Right lobe of liver (tissue), 6 donors: Measurements from ENCODE around the gene SLC15A4. TPM values are rescaled to one million over a fixed set of nuclear protein-coding genes. Genes with fewer than 3 reads are reported as not detected.

ENCODE experiments used
- ATAC-seq, 4 donors: fragments of 200-7000 bp; cut with Tn5 transposase; one replicate each; pipeline ENCODE4 v1.9.1; 2020; ENCODE audit warnings: mild to moderate bottlenecking in 4 of 4, moderate library complexity in 4 of 4
- DNase-seq, 3 donors: peaks; one replicate each; pipeline ENCODE4 v3.0.0-alpha.2; 2020
- H3K27ac ChIP-seq, 3 donors: fragments of 200-600 bp; one replicate each; pipeline ENCODE4 v1.8.0; 2022
- H3K27me3 ChIP-seq, 2 donors: fragments of 200-600 bp; one replicate each; pipeline ENCODE4 v1.8.0; 2022
- H3K36me3 ChIP-seq, 4 donors: fragments of 200-600 bp; sonication (generic) in 1 of 4; one replicate each; pipeline versions ENCODE4 v1.5.1 to v1.8.0; 2017 to 2022; ENCODE audit warnings: control low read depth in 1 of 4
- H3K4me1 ChIP-seq, 4 donors: fragments of 200-600 bp; sonication (generic) in 1 of 4; one replicate each; pipeline versions ENCODE4 v1.5.1 to v1.8.0; 2017 to 2022; ENCODE audit warnings: control low read depth in 1 of 4
- H3K4me3 ChIP-seq, 3 donors: fragments of 200-600 bp; one replicate each; pipeline ENCODE4 v1.8.0; 2022
- H3K9me3 ChIP-seq, 4 donors: fragments of 200-600 bp; sonication (generic) in 1 of 4; one replicate each; pipeline versions ENCODE4 v1.5.1 to v1.8.0; 2017 to 2022; ENCODE audit warnings: control low read depth in 1 of 4
- POLR2A ChIP-seq: fragments of 450-650 bp; IDR thresholded peaks from one replicate; pipeline ENCODE4 v1.6.1; 2017; ENCODE audit warnings: antibody characterized with exemption, mild to moderate bottlenecking
- WGBS: methylation state at CpG from one replicate; pipeline ENCODE4 v1.1.6; 2018; ENCODE audit warnings: low coverage, low lambda C conversion rate; ENCODE audit not compliant: insufficient coverage; ENCODE audit errors: missing lambda C conversion rate; 5-methylcytosine and 5-hydroxymethylcytosine counted together
- intact Hi-C, 2 donors: fragments of 100-400 bp; cut with DNase I; formaldehyde crosslinking; loops; one replicate each; pipeline versions ENCODE4 v1.11.2 to v1.14.1; 2022
- total RNA-seq, 6 experiments: library from RNA; depleted of rRNA in 2 of 6; stranded (reverse); fragments of >200 nt in 2 of 6; fragmentation: NEBNext Ultra II Directional in 3 of 6; extraction: Animal tissue kit (Norgen Biotek cat#: 25700) in 3 of 6; gene quantifications; one replicate each; pipeline versions ENCODE4 v1.1.0 to v1.2.4, GENCODE V29; 2016 to 2023
- TF ChIP-seq, protein P1 (sequence below), 4 donors: fragments of 200-600 bp in 3 of 4; fragments of 450-650 bp in 1 of 4; IDR thresholded peaks; one replicate each; pipeline versions ENCODE4 v1.5.1 to v1.8.0; 2016 to 2022; ENCODE audit warnings: antibody characterized with exemption in 4 of 4, mild to moderate bottlenecking in 2 of 4
- donor health status: DM: no; HTN: yes; CAD: no.
- donor health status: DM: no; HTN: no; CAD: no.
- donor health status: DM: no; HTN: no; CAD: no.
- donor health status: DM: no; HTN: yes; CAD: no.
- donor health status: DM: no; HTN: yes; CAD: no.

SLC15A4 gene
- total RNA-seq, 6 experiments from 2014 or later, result 10.7 to 49.2 (median 25.5) TPM

DNA sequence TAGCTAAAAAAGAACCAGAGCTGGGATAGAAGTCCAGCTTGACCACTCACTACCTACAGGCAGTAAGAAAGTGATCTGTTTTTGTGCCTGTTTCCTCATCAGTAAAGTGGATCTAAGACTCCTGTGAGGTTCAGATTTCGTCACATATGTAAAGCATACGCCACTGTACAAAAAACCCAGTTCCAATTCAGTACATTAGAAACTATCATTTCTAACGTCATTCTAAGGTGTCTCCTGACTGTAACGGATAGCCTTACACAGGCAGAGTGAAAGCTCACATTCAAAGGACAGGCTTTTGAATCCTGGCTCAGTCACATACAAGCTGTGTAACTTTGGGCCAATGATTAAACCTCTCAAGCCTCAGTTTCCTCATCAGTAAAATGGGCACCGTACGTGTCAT lies 3.5 kb downstream of the SLC15A4 start:
- no peaks in the 10 kb centered on the region for H3K27me3 ChIP-seq
- TF ChIP-seq, protein P1, sequence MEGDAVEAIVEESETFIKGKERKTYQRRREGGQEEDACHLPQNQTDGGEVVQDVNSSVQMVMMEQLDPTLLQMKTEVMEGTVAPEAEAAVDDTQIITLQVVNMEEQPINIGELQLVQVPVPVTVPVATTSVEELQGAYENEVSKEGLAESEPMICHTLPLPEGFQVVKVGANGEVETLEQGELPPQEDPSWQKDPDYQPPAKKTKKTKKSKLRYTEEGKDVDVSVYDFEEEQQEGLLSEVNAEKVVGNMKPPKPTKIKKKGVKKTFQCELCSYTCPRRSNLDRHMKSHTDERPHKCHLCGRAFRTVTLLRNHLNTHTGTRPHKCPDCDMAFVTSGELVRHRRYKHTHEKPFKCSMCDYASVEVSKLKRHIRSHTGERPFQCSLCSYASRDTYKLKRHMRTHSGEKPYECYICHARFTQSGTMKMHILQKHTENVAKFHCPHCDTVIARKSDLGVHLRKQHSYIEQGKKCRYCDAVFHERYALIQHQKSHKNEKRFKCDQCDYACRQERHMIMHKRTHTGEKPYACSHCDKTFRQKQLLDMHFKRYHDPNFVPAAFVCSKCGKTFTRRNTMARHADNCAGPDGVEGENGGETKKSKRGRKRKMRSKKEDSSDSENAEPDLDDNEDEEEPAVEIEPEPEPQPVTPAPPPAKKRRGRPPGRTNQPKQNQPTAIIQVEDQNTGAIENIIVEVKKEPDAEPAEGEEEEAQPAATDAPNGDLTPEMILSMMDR (IDR thresholded peaks at IDR 0.05), result no peak
- no peak for TF ChIP-seq POLR2A
- DNase-seq (peak in 1 of 3 donors; percentile 14), ATAC-seq (no peak)
- H3K4me1 ChIP-seq, result peaks cover 0 to 40% (median 12%) of the 10 kb centered on the region in 4 donors
- intact Hi-C loops, result no loop called here
- no peaks in the 10 kb centered on the region for H3K36me3 ChIP-seq
- H3K27ac ChIP-seq, result peak overlapping the region in 2 of 3 donors; percentile 26 to 37
- no peak overlapping the region for H3K4me3 ChIP-seq
- WGBS, result 74% methylated on average over 2 of the region's 6 CpGs
- H3K9me3 ChIP-seq, result no peaks in the 10 kb centered on the region

DNA sequence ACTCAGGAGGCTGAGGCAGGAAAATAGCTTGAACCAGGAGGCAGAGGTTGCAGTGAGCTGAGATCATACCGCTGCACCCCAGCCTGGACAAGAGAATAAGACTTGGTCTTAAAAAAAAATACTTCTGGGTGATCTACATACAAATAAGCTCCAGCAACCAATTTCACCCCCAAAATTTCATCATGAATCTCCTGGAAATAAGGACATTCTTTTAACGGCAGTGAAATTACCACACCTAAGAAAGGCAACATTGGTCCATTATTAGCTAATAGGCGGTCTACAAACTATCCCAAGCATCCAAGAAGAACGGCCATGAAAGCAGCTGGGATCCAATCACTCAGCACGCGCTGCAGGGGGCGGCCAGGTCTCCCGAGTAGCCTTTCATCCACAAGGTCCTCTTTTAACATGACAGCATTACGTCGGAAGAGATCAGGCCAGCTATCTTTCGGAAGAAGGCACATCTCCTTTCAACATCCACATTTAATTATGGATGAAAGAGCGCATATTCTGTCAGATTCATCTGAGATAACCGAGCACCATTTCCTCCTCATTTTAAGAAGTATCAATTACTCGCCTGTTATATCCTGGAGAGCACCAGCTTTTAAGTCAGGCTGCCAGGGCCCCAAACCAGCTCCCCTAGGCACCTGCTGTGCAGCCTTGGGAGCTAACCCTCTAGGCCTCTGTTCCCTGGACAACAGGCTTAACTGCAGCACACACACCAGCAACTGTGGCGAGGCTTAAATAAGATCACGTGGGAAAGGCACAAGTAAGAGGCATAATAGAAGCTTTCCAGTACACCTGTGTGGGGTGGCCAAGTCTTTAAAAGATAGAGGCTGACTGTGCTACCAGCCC lies 4.2 kb downstream of the SLC15A4 start:
- no peak for TF ChIP-seq POLR2A
- H3K4me1 ChIP-seq, result peaks cover 0 to 37% (median 12%) of the 10 kb centered on the region in 4 donors
- intact Hi-C loops, result loop anchor here in 1 of 2 donors (5.0 kb wide), 1 partner anchor 88 kb away; no protein-coding TSS in a partner anchor
- H3K27ac ChIP-seq, result peak overlapping the region in 2 of 3 donors; percentile 89 to 90
- peaks cover 0 to 4% (median 0%) of the 10 kb centered on the region in 4 donors for H3K36me3 ChIP-seq
- no peak for ATAC-seq
- H3K27me3 ChIP-seq, result no peaks in the 10 kb centered on the region
- DNase-seq, result peak in 1 of 3 donors; percentile 39
- H3K4me3 ChIP-seq, result no peak overlapping the region
- no peaks in the 10 kb centered on the region for H3K9me3 ChIP-seq
- WGBS, result 76% methylated on average over 10 of the region's 16 CpGs

DNA sequence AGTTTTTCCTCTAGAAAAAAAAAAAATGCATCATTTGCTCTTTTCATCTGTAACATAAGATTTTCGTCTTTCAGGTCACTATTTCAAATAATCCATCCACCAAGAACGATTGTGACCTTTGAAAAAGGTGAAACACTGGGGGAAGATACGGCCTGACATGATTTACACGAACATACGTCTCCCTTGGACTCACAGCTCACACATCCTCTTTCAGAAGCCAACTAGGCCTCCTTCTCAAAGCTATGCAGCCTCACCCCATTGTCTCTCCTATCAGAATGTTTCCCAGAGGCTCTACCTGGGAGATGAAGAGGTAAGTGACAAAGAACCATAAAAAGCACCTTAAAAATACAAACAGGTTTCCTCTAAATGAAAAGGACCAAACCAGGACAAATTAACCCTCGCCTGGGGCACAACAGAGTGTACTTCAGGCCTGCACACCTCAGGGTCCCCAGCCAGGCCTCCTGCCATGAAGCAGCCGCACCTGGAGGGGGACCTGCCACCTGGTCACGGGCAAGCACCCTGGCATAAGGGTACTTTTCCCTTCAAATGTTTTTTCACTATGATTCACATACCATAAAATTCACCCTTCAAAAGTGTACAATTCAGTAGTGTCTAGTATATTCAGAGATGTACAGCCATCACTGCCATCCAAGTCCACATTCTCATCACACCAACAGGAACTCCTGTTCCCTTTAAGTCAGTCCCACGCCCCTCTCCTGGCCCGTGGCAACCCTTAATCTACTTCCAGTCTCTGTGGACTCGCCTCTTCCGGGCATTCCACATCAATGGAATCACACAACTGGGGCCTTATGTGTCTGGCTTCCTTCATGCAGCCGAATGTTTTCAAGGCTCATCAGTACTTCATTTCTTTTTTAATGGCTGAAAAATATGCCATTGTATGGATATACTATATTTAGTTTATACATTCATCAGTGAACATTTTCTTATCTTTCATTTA lies 5.4 kb downstream of the SLC15A4 start:
- TF ChIP-seq, protein P1 (IDR thresholded peaks at IDR 0.05), result no peak
- no peak for TF ChIP-seq POLR2A
- Histone ChIP-seq H3K4me3 (no peak overlapping the region), H3K4me1 (peaks cover 0 to 37% (median 12%) of the 10 kb centered on the region in 4 donors), H3K27me3 (no peaks in the 10 kb centered on the region), H3K9me3 (no peaks in the 10 kb centered on the region), H3K36me3 (peaks cover 0 to 8% (median 0%) of the 10 kb centered on the region in 4 donors), H3K27ac (peak overlapping the region; percentile 86 to 90 (median 89))
- ATAC-seq, result peak; percentile 28 to 32 (median 28)
- 42% methylated on average over 12 of the region's 13 CpGs for WGBS
- intact Hi-C loops, result loop anchor here in 1 of 2 donors (5.0 kb wide), 1 partner anchor 89 kb away; no protein-coding TSS in a partner anchor
- peak in 1 of 3 donors; percentile 37 for DNase-seq

DNA sequence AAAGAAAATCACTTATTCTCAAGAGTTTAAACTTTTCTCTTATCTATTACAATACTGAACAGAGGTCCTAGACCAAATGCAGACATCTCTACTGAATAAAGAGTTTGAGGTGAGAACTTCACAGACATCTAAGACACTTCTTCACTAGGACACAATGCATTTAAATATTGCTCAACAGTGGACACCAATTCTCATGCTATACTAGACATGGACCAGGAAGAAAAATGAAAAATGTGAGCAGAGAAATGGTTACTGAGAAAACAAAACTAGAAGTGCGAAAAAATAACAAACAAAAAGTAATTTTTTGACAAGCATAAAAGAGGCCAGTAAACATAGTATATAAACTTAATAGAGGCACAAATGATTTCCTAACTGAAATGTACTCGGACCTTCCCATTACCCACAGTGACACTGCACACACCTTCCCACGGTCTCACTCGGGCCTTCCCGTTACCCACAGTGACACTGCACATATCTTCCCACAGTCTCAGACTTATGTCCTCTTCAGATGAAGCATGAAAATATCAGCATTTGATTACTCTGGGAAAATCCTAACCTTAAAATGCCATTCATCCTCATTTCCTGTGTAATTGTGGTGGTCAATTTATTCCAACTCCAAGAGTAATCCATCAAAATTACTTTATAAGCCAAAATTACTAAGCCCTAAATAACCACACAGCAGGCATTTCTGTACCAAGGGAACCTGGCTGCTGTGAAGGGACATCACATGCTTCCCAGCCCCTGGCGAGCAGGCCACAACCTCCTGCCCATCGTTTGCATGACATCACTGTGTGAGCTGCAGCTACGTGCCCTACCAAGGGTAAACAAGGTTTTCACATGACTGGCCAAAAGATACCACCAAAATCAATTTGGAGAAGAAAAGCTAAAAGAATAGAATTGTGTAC lies 6.4 kb downstream of the SLC15A4 start:
- WGBS, result 12% methylated on average over 8 of the region's 8 CpGs
- intact Hi-C loops, result loop anchor here in 1 of 2 donors (5.0 kb wide), 1 partner anchor 90 kb away; no protein-coding TSS in a partner anchor
- Histone ChIP-seq H3K9me3 (no peaks in the 10 kb centered on the region), H3K27ac (peak overlapping the region; percentile 86 to 90 (median 89)), H3K27me3 (no peaks in the 10 kb centered on the region), H3K4me3 (no peak overlapping the region), H3K36me3 (peaks cover 0 to 8% (median 0%) of the 10 kb centered on the region in 4 donors), H3K4me1 (peaks cover 0 to 31% (median 9%) of the 10 kb centered on the region in 4 donors)
- TF ChIP-seq POLR2A, result peak; percentile 27
- TF ChIP-seq, protein P1 (IDR thresholded peaks at IDR 0.05), result no peak
- DNase-seq, result peak; percentile 80 to 92 (median 88)
- ATAC-seq, result peak; percentile 90 to 93 (median 92)
